AG08396 (cell line): Measurements from ENCODE around the gene TRPM8.

Source experiments
- DNase-seq: peaks from one replicate; pipeline ENCODE4 v3.0.0; 2012; ENCODE audit warnings: low spot score, mixed read lengths

The TRPM8 gene

GRCh38 chr2:233976087-233976486, 58.9 kb downstream of the TRPM8 start:
- DNase-seq: no peak

DNA sequence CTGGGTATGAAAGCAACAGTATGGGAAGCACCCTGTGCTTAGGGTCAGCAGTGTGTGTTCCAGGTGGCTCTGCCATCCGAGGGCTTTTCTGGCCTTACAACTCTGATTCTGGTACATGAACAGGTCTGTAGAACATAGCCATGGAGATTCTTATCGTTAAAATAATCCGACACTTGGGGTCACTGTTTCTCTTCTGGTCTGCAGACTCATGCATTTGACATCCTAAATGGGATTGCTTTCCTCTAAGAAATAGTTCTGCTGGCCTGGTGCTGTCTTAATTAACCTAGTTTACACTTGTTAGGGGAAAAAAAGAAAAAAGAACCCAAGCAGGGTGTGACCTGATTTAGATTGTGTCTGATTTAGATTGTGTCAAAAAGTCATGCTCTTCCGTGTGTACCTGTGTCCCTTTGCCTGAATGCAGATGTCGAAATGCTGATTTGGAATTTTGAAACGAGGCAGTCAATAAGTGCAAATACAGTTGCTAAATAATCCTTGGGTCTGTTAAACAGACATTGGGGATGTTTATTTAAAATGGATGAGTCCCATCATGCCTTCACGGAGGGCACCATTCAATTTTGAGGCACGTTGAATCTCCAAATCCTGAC, 59.6 kb downstream of the TRPM8 start:
- peak; percentile 51 for DNase-seq

GRCh38 chr2:233977296-233977837, 60.2 kb downstream of the TRPM8 start:
- DNase-seq: no peak

GRCh38 chr2:233979748-233980147, 62.6 kb downstream of the TRPM8 start:
- no peak for DNase-seq

GRCh38 chr2:233980955-233981561, 63.9 kb downstream of the TRPM8 start:
- no peak for DNase-seq

DNA sequence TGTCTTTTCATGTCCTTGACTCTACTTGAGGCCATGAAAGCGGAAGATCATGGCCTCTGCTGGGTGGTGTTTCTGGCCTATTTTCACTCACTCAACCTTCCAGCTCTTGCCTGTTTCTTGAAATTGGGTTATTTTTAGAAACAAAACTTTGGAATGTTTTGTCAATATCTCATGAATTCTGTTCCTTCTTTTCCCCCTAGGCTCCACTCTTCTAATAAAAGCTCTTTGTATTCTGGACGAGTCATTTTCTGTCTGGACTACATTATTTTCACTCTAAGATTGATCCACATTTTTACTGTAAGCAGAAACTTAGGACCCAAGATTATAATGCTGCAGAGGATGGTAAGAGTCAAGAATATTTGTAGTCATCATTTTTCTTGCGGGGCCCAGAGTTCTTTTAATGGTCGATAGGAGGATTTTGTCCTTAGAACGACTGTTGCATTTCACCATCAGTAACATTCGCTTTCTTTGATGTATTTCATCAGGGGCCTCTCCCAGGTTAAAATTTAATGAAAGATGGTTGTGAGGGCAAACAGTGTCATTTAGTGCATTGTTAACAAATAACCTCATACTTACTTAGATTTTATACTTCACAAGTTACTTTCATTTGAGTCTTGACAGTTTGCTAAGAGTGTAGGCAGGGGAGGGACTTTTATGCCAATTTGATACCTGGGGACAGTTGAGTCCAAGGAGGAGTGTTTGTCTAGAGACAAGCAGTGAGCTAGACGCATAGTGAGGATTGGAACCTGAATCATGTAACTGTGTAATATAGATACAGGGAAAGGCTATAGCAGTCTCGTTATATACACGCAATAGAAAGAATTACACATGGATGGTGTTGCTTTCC, 64.6 kb downstream of the TRPM8 start:
- DNase-seq: no peak

DNA sequence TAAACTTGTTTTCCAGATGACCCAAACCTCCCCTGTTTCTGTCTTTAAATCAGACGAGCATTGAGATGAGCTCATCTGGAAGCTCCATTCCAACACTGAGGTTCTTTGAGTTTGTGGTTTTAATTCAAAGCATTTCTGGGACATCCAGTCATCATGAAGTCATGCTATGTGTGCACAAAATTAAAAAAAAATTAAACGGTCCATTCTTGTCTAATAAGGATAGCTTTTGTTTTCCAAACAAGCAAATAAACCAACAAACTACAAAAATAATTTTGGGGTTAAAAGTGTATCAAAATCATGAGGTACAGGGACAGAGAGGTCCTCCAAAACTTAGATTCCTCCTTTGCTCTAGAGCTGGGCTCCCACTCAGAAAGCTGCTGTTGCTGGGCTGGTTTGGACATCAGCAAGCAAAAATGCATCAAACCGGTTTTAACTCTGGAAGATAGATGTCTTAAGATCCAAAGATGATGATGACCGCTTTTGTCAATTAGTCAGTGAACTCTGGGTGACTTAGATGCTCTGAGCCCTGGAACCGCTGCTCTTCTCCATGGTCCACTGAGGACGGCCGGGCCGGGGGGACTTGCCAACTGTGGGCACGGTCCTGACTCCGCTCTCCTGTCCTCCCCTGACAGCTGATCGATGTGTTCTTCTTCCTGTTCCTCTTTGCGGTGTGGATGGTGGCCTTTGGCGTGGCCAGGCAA, 65.4 kb downstream of the TRPM8 start:
- peak; percentile 72 for DNase-seq

GRCh38 chr2:233983445-233983844, 66.3 kb downstream of the TRPM8 start:
- DNase-seq: no peak

DNA sequence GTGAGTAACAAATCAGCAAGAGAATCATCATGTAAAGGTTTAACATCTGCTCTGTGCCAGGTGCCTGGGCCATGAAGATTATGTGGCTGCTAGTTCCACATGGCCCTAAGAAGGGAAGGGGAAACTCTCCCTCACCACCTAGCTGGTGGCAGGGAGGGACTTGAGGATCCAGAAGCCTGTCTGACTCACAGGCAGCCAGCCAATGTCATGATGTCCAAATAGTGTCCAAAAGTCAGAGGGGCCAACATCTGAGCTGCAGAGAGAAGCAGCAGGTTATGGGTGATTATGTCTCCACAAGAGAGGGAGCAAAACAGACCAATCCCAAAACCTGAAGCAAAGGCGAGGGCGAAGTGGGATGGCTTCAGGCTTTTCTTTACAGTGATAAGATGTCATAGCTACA, 71.4 kb downstream of the TRPM8 start:
- DNase-seq: no peak

- DNase-seq: no peak
These were observed 72.2 kb downstream of the TRPM8 start for GRCh38 chr2:233989221-233989858.

GRCh38 chr2:233990261-233990798, 73.2 kb downstream of the TRPM8 start:
- no peak for DNase-seq

DNA sequence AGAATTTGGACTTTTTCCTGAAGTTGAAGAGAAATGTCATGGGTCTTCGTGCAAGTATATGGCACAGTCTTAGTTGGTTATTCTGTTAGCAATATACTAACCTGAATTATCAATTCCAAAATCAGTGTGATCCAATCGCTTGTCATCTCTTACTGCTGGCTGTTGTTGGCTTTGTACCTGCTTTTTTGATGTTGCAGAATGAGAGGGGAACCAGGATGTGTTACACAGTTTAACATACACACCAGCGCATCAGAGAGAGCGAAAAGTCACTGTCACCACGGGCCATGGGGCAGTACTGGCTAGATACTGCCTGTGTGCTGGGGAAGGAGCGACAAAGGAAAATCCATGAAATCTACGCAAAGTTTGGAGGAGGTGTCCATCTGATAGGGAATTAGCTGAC, 74.0 kb downstream of the TRPM8 start:
- no peak for DNase-seq

GRCh38 chr2:233992513-233993217, 75.5 kb downstream of the TRPM8 start:
- DNase-seq: no peak

DNA sequence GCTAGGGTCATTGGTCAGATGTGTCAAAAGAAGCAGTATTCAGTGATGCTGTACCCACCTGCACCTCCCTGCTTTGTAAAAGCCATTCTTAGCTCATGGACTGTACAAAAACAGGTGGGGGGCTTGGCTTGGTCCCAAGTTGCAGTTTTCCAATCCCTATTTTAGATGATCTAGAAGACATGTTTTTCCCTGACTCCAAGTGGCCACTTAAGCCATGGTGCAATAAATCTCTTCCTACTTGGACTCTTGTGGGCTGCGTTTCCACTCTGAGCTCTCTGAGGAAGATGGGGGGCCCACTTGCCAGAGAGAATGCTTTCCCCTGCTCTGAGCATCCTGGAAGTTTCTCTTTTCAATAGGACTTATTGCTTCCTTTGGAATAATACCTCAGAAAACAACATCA, 76.3 kb downstream of the TRPM8 start:
- DNase-seq: no peak

DNA sequence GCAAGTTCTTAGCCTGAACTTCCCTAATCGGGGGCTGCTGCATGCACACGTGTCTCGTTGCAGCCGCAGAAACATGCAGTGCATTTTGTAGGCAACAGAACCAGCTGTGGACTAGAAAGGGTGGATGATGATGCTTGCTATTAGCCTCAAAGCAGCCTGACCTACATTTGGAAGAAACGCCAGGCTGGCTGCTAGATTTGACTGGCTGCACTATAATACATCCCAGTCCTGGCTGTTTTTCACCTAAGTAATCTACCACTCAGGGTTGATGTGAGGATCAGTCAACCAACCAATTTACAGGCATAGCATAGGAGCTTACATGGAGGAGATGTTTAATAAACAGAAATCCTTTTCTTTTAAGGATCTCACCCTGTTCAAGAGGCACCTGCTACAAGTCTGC, 77.0 kb downstream of the TRPM8 start:
- no peak for DNase-seq

DNA sequence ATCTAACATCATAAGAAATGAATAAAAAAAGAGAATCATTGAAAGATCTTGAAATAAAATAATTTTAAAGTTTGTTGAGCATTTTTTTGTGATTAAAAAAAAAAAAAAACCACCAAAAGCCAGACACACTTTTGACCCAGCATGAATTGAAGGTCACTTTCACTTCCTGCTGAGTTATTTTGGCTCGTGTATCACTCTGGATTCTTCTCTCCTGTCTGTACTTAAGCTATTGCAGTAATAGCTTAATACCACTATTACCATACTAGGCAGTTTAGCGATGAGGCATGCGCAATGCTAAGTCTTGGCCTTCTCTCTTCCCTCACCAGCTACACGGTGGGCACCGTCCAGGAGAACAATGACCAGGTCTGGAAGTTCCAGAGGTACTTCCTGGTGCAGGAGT, 78.8 kb downstream of the TRPM8 start:
- DNase-seq: no peak

DNA sequence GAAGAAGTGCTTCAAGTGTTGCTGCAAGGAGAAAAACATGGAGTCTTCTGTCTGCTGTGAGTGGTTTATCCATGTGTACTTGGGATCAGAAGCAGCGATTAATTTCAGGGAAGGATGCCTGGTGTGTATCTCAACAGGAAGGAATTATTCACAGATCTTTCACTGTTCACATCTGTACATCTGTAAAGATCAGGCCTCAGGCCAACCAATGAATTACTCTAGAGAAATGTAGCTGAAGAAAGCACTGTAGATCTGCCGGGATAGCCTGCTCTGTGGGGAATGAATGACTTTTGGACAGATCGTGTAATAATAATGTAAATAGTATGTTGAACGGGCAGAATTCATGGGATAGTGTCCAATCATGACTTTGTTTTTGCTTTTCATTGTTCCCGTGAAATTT, 79.3 kb downstream of the TRPM8 start:
- DNase-seq: no peak

DNA sequence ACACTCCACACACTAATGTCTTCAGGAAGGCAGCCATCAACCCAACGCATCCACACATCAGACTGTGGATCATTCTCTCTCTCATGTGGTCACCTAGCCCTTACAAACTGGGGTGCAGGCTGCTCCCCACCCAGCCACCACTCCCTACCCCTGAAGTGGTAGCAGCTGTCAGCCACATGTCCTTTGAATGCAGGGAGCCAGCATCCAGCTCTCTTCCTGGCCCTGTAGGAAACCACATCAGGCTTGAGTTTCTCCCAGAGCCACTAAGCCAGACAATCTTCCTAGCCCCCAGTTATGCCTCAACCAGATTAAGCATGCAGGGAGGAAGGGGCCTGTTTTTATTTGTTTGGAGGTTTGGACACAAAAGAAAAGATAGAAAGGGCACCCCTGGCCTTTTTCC, 80.5 kb downstream of the TRPM8 start:
- DNase-seq: no peak

DNA sequence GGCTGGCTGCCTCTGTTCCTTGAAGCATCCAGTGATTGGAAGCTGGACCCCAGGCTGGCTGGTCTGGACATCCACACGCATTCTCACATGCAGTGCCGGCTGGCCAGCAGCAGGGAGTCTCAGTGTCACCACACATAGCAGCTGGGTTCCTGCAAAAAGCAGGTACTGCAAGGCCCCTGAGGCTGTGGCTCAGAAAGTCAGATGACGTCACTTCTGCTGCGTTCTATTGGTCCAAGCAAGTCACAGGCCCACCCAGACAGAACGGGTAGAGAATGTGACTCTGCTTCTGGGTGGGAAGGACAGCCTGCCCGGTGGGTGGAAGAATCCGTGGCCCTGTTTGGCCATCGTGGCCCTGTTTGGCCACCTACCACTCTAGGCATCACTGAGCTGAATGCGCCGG, 82.0 kb downstream of the TRPM8 start:
- no peak for DNase-seq

GRCh38 chr2:234001380-234002160, 84.4 kb downstream of the TRPM8 start:
- DNase-seq: no peak
